Ecto neural progenitor cell (in vitro differentiated cells): ENCODE results near the gene KCND2.
A peak's percentile ranks its signal among the peaks of the same experiment; 100 is the strongest.
"Not testable (repeated sequence)": the region's sequence is repeated elsewhere in the genome, so short reads cannot be mapped to it uniquely, and the experiment has no call there.

ENCODE experiments used
- DNase-seq: peaks from one replicate; pipeline ENCODE4 v3.0.0-alpha.2; 2018; ENCODE audit warnings: low spot score

Gene KCND2

DNA sequence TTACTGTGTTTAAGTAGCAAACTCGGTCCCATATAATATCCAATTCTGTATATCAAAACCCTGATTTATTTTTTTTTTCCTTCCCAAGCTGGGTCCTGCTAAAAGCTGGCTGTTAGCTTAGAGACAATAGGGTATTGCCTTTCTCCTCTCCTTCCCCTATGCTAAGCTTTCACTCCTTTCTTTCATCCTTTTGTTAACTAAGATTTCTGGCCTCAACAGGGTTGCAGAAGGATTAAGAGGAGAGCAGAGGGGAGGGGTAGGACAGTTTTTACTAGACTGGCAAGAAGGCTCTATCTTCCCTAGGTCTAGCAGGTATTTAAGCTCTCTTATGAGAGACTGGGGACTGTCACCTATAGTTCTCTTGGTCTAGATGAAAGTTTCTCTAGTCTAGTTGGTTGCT is 229.2 kb downstream of the KCND2 start:
- DNase-seq = no peak

DNA sequence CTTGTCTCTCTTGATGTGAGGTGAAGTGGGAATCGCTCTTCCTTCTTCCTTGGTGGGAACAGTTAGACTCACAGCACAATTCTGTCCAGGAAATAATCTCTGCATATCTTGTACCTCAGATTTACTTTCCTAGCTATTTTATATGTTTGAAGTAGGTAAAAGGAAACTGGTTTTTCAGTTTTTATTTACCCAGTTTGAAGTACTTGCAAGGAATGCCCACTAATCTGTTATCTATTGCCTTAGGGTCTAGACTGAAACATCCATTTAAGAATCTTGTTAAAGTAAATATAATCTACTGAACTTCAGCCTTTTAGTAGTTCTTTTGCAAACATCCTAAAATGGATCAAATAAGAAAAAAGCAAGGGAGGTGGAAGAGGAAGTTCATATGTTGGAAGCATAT is 229.8 kb downstream of the KCND2 start:
- DNase-seq = no peak

DNA sequence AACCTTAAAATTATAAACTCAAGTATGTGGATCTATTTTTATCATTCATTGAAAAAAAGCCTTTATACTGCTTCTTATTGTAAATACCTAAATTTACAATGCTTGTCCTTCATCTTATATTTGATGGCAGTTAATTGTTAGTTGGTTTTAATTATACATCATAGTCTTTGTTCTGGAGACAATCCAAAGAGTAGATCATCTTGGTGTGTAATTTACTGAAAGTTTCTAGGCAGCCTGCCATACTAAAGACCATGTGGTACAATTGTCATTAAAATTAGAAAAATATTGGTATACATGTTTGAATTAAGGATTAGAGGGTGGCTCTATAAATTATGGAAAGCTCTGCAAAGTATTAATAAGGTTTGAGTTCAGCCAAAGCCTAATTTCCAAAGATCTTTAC is 231.4 kb downstream of the KCND2 start:
- DNase-seq = no peak

DNA sequence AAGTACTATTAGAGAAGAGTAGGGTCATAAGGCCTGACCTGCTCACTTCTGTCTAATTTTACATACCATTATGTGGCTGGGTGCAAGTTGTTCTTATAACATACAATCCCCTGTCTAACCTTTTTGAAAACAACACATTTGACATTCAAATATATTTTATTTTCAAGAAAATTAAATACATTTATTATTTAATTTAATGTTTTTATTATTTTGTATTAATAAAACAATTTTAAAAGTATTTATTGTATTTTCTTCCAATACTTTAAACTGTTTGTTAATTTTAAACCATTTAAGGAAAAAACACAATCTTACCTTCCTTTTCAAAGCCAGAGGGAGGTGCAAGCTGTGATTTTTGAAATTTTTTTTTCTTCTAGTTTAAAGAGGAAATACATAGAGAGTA is 232.8 kb downstream of the KCND2 start:
- DNase-seq = no peak

DNA sequence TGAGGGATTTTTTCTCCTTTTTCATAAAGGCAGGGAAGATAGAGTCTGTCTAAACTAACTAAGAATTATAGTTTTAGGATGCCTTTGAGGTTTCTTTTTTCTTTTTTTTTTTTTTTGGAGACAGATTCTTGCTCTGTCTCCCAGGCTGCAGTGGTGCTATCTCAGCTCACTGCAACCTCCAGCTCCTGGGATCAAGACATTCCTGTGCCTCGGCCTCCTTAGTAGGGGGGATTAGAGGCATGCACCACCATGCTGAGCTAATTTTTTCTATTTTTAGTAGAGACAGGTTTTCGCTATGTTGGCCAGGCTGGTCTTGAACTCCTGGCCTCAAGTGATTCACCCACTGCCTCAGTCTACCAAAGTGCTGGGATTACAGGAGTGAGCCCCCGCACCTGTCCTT is 239.7 kb downstream of the KCND2 start:
- DNase-seq = no peak

DNA sequence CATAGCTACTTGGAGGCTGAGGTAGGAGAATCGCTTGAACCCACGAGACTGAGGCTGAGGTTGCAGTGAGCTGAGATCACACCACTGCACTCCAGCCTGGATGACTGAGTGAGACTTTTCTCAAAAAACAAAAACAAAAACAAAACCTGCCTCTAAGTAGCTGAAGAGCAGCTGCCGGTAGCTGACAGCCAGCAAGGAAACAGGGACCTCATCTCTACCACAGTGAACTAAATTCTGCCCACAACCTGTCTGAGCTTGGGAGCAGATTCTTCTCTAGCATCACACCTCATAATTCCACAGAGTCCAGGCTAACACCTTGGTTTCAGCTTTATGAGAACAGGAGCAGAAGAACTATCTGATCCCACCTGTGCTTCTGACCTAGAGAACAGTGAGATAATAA is 246.2 kb downstream of the KCND2 start:
- no peak for DNase-seq

DNA sequence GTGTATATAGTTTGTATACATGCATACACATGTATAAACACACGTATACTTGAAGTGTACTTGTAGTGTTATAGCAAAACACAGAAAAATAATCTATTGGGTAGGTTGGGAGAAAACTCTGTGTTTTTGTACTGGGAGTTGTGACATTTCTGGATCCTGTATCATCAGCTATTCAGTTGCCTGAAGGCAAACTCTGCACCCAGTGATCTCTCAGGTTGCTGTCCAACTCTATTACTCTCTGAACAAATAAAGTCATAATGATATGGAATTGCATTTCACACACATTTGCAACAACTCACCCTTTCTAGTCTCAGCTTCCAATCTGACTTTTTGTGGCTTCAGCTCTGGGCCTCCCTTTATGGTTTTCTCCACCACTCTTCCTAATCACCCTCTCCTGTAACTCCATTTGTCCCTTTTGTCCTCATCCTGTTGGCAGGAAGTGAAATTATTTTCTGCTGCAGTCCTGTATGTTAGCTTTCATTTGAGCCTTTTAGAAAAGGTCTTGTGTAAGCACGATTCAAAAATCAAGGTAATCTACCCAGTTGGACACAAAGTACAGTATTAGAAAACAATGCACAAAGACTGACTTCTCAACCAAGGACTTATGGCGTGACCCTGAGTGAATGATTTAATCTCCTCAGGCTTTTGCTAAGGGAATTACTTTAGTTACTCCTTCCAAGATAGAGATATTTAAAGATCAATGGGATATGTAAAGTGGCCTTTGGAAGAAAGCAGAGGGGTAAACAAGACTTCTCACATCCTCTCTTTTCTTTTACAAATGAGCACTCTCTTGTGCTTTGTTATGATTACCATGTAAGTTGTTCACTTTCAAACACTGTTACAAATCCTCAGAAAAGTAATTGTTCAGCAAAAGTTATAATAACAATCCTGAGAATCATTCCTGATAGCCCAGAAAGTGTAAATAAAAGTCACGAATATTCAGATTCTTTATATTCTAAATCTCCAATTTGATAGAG is 249.1 kb downstream of the KCND2 start:
- no peak for DNase-seq

DNA sequence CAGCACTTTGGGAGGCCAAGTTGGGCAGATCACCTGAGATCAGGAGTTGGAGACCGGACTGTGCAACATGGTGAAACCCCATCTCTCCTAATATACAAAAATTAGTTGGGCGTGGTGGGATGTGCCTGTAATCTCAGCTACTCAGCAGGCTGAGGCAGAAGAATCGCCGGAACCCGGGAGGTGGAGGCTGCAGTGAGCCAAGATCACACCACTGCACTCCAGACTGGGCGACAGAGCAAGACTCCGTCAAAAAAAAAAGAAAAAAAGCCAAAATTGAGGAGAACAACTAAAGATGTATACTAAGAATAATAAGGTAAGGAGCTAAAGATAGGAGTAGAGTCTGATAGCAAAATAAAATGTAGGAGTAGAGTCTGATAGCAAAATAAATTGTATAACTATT is 251.0 kb downstream of the KCND2 start:
- DNase-seq = no peak

DNA sequence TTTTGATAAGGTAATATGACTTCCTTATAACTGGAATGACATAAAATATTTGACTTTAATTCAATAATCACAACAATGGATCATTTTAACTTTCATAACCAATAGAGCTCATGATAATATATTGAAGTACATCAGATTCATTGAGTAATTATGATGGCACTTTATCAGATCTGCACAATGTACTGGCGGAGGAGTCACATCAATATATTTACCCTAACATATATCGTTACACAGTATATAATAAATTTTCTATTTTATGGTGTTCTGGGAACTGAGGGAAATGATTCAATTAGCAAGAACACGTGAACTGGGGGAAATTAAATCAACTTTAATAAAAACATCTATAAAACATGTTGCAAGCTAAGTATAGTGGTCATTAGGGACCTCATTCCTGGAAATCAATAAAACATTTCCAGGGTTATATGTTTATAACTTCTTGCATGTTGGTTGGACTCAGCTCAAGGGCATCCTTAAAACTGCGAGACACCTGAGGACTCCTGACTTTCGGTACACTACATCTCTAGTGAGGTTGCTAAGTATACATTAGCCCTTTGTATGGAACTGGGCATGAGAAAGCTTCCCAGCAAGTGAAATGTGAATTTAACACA is 254.0 kb downstream of the KCND2 start:
- no peak for DNase-seq

DNA sequence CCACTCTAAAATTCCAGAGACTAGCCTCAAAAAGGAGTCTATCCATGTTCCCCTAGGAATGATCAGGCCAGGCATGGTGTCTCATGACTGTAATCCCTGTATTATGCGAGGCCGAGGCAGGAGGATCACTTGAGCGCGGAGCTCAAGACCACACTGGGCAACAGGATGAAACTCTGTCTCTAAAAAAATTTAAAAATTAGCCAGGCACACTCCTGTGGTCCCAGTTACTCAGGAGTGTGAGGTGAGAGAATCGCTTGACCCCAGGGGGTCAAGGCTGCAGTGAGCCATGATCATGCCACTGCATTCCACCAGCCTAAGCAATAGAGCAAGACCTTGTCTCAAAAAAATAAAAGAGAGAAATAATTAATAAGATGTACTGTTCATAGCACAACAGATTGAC is 256.8 kb downstream of the KCND2 start:
- no peak for DNase-seq

DNA sequence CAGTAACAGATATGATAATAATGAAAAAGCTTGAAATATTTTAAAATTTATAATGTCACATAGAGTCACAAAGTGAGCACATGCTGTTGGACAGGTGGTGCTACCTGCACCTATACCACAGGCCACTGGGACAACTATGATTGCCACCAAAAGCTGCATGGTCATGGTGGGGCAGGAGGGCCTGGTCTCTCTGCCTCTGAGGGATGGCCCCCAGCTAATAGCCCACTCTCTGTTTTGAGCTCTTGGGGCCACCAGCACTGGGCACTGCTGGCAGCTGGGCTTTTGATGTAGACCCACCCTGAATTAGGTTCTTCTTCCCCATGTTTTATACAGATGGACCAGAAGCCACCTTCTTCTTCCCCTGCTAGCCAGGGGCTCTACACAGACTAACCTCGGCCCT is 265.4 kb downstream of the KCND2 start:
- DNase-seq = no peak

DNA sequence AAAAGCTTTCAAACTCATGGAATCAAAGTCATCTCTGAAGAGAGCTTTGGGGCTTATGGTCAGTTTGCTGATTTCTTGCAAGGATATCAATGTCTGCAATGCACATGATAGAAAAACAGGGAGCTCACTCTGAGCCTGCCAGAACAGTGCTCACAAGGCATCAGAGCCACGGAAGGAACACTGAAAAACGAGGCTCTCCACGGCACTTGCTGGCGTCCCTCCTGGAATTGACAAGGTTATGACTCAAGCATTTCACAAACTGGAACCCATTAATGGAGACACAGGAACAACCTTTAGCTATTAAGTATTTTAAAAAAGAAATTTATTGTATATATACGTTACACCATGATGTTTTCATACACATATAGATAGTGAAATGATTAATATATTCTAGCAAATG is 266.3 kb downstream of the KCND2 start:
- DNase-seq = no peak

DNA sequence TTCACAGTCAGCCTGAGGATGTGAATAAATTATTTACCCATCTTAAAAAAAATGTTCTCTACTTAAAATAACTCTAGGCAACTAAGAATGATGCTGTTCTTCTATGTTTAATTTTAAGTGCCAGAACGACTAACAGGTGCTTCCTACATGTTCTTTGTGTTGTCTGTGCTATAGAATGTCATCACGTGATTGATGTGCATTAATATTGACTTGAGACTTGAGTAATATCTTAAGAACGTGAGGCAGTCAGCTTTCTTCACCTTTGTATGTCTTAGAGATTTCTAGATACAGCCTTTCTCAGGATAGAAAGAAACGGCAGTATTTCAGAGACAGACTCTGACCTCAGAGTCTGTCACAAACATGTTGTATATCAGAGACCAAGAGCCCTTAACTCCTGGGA is 274.6 kb downstream of the KCND2 start:
- DNase-seq = no peak

DNA sequence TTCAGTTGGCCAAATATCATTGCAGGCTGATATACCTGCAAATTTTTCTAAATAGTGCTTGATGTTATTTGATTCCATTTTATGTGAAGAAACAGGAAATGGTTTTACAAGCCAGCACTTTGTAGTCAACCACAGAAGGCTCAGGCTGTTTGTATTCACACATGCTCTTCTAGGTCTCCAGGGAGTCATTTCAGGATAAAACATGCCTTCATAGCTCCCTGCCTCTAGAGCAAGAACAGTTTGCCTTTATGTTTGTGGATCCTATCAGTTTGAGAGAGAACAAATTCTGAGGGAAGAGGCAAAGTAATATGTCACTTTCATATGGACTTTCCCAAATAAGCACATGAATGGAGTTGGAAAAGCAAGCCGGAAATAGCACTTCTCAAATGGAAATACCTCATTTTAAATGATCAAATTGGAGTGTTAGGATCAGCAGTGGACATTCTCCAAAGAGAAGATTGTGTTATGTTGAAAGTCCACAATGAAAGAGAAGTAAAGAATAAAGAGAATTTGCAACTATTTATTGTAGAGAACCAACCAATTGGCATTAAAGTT is 277.6 kb downstream of the KCND2 start:
- no peak for DNase-seq

DNA sequence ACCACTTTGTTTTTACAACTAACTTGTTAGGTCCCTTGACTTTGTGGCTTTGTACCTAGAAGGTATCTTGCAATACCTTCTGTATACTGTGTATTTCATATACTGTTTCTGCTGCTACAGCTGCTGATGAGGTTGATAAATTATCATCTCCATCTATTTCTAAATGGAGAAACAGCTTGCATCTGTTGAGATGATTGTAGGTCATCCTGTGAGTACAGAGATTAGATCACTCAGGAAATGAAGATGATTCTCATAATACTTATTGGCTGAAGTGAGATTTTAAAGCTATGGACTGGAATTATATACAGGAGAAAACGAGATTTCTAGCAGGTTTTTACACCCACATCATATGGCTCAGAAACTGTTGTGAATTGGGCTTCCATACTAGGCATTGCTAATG is 280.5 kb downstream of the KCND2 start:
- DNase-seq = no peak

DNA sequence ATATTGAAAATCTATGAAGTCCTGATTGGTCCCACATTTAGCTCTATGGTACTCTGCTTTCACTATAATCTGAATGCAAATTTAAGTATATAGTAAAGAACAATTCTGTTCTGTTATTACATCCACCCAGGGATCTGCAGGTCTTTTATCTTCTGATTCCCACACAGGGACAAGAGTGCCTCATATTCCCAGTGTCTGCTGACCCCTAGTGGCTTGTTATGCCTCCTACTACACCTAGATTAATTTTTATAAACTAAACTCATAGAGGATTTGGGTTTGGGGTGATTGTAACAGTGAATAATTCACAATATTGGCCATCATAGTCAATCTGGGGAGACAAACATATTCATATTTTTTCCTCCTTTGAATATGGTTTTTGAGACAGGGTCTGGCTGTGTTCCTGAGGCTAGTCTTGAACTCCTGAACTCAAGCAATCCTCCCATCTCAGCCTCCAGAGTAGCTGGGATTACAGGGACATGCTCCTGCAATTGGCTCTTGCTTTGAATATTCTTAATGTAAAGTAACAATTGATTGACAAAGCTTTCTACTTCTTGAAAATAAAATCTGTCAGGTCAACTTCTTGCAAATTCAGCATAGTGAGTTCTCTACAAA is 282.1 kb downstream of the KCND2 start:
- peak; percentile 50 for DNase-seq

DNA sequence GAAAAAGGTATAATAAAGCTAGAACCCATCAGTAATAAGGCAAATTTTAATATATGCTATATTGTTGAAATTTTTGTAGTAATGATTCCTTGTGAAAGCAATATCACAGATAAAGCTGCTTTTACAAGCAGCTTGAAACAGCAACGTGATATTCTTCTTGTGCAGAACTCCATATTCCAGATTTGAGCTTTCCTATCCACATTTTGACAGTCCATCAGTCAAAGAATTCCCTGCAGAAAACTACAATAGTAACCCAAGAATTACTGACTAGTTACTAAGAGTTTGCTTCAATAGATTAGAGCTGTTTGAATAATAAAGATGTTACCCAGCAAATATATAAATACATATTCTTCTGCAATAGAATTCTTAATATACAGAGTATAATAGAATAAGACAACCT is 291.2 kb downstream of the KCND2 start:
- DNase-seq = no peak

DNA sequence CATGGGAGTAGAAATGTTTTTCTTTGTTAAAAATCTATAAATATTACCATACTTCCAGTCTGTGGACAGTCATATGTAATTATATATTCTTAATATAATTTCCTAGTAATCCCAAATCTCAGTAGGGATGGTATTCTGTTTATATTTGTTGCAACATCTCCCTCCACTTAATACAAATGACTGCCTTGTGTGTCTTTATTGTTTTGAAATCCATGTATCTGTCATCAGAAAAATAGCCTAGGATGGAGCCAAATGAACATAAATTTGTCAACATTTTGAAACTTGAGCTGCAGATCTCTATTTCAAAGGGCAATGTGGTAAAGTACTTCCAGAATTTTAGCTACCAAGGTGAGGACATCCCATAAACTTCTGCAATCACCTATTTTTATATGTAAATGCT is 294.2 kb downstream of the KCND2 start:
- DNase-seq = no peak

DNA sequence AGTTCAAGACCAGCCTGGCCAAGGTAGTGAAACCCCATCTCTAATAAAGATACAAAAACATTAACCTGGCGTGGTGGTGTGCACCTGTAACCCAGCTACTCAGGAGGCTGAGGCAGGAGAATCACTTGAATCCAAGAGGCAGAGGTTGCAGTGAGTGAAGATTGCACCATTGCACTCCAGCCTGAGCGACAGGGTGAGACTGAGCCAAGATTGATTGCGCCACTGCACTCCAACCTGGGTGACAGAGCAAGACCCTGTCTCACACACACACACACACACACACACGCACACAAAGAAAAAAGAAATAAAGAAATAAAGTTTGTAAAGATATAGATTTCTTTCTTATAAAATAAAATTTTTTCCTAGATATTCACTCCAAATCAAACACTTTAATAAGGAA is 305.7 kb downstream of the KCND2 start:
- not testable (repeated sequence) for DNase-seq

DNA sequence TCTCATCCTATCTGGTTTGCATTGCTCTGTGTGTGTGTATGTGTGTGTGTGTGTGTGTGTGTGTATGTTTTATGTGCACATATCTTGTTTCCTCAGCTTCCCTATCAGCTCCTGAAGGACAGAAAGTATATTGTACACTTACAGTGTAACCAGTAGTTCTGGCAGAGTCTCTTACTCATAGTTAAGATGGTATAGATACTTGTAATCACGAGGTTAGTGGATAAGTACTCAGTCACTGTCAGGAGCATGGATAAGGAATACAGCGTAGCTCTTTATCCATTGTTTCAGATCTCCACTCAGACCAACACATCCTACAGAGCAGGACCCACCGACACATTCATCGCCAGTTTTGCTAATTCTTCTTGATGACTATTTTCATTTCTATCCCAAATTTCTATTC is 309.9 kb downstream of the KCND2 start:
- DNase-seq = no peak

DNA sequence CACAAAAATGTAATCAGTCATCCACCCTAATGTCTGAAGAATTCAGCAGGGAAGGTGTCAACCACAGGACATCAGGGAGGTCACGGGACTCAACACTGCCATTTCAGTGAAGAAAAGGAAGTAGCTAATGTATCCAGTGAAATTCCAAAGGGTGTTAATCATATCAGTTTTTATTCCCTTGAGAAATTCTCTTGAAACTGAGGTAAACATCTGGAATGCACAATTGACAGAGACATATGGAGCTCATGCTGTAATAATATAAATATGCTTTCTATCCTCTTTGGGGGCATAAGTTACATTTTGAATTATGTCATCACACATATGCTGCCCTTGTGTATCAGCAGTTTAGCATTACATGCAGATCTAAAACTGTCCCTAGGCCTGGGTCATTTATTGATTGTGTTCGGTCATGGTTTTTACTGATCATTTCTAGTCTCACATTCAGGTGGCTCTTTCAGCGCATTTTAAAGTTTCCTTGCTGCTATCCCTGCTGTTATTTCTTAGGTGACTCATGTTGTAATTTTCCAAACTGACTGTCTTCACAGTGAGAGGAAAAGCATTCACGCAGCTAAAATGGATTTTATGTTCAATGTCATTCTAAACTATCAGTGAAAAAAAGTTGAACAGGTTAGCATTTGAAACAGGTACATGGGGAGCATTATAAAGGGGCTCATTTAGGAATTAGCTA is 311.1 kb downstream of the KCND2 start:
- DNase-seq = no peak

DNA sequence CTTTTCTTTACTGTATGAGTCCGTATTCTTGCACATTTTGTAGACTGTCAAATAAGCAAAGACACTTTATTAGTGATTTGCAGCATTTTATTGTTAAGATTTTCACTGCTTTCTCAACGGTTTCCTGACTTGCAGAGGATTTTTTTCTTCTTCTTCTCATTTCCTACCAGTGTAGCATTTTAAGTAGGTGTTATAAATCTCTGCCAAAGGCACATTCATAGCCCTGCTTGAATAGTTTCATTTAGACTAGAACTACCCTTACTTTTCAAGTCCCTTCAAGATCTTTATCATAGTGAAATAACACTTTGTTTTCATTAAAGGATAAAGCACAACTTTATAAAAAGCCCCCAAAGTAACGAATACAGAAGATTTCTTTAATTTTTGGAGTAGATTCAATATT is 313.6 kb downstream of the KCND2 start:
- DNase-seq = no peak
